ENCODE measurements around the gene MAN1A1.

The MAN1A1 gene

GRCh38 chr6:119134752-119135151, 214.8 kb downstream of the MAN1A1 start:
- ChIA-PET CTCF (interaction anchor here (1.0 to 1.1 kb wide), 2 partner anchors 13 to 14 kb away, joined by 3 to 4 read pairs; no protein-coding TSS in a partner anchor), POLR2A (no interaction called here)
- H3K9me3 ChIP-seq (ENCODE audit: control insufficient read depth, insufficient read depth, low read depth, low read length) = no peaks in the 10 kb centered on the region

DNA sequence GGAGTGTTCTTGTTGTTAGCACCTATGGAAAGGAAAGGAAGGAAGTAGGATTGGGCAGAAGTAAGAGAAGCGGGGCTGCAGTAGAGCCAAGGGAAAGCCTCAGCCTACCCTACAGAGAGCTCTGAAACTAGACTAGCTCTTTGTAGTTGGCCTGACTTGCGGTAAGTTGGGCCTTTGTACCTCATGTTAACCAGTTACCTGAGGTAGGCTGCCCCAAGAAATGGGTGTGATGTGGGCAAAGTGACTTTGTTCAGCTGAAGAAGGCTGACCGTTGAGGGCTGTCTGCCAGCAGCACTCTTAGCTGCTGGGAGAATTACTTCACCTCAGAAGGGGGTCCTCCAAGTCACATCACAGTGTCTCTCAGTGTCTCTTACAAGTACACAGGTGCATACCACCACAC, 216.2 kb downstream of the MAN1A1 start:
- TF ChIP-seq ZNF174 (tag by site-specific recombination; IDR thresholded peaks at IDR 0.05) = no peak
- no peak for TF ChIP-seq ZFP69B (tag by site-specific recombination; IDR thresholded peaks at IDR 0.05)
- TF ChIP-seq ZNF350 (tag by site-specific recombination; IDR thresholded peaks at IDR 0.05) = no peak
- TF ChIP-seq ZBTB17 (tag by site-specific recombination; IDR thresholded peaks at IDR 0.05) = no peak
- no peak for TF ChIP-seq ZNF248 (tag by site-specific recombination; IDR thresholded peaks at IDR 0.05)
- no peak for TF ChIP-seq ZNF639 (tag by site-specific recombination; IDR thresholded peaks at IDR 0.05)
- TF ChIP-seq, protein P1, sequence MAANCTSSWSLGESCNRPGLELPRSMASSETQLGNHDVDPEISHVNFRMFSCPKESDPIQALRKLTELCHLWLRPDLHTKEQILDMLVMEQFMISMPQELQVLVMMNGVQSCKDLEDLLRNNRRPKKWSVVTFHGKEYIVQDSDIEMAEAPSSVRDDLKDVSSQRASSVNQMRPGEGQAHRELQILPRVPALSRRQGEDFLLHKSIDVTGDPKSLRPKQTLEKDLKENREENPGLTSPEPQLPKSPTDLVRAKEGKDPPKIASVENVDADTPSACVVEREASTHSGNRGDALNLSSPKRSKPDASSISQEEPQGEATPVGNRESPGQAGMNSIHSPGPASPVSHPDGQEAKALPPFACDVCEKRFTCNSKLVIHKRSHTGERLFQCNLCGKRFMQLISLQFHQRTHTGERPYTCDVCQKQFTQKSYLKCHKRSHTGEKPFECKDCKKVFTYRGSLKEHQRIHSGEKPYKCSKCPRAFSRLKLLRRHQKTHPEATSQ (tag by site-specific recombination; IDR thresholded peaks at IDR 0.05) = no peak
- TF ChIP-seq ZNF501 (tag by site-specific recombination; IDR thresholded peaks at IDR 0.05) = no peak
- no peak for TF ChIP-seq ZNF549 (tag by site-specific recombination; IDR thresholded peaks at IDR 0.05)
- no peak for TF ChIP-seq ZNF843 (tag by site-specific recombination; IDR thresholded peaks at IDR 0.05)
- no peak for TF ChIP-seq ZFP3 (tag by site-specific recombination; IDR thresholded peaks at IDR 0.05; ENCODE audit: low read depth)
- no peak for TF ChIP-seq ZNF10 (tag by site-specific recombination; IDR thresholded peaks at IDR 0.05)
- TF ChIP-seq IKZF3 (tag by site-specific recombination; IDR thresholded peaks at IDR 0.05) = no peak
- no peak for TF ChIP-seq KLF8 (tag by site-specific recombination; IDR thresholded peaks at IDR 0.05)
- no peak for TF ChIP-seq CTCF (tag by site-specific recombination; IDR thresholded peaks at IDR 0.05)
- no peak for TF ChIP-seq ZNF302 (tag by site-specific recombination; IDR thresholded peaks at IDR 0.05; ENCODE audit: low read depth)
- TF ChIP-seq ZNF624 (tag by site-specific recombination; IDR thresholded peaks at IDR 0.05) = no peak
- no peak for TF ChIP-seq HOXC10 (CRISPR knock-in tag; IDR thresholded peaks at IDR 0.05)
- TF ChIP-seq, protein P2, sequence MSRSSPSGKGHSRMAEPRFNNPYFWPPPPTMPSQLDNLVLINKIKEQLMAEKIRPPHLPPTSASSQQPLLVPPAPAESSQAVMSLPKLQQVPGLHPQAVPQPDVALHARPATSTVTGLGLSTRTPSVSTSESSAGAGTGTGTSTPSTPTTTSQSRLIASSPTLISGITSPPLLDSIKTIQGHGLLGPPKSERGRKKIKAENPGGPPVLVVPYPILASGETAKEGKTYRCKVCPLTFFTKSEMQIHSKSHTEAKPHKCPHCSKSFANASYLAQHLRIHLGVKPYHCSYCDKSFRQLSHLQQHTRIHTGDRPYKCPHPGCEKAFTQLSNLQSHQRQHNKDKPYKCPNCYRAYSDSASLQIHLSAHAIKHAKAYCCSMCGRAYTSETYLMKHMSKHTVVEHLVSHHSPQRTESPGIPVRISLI (tag by site-specific recombination; IDR thresholded peaks at IDR 0.05) = no peak
- TF ChIP-seq ZNF48 (tag by site-specific recombination; IDR thresholded peaks at IDR 0.05) = no peak
- Histone ChIP-seq H3K4me3 (ENCODE audit: low read depth, low read length) (no peak overlapping the region), H3K9me3 (ENCODE audit: control insufficient read depth, insufficient read depth, low read depth, low read length) (no peaks in the 10 kb centered on the region), H3K27ac (ENCODE audit: extremely low read depth, low read depth, low read length) (no peak overlapping the region), H3K4me1 (ENCODE audit: control insufficient read depth, insufficient read depth, low read length) (peaks cover 4% of the 10 kb centered on the region), H3K36me3 (ENCODE audit: control insufficient read depth in 2 of 2, insufficient read depth in 1 of 2, low read length in 2 of 2) (no peaks in the 10 kb centered on the region)
- CTCF ChIA-PET = interaction anchor here (0.6 to 3.2 kb wide), 4 partner anchors 15 to 696 kb away, joined by 3 to 17 read pairs (median 3); no protein-coding TSS in a partner anchor
- POLR2A ChIA-PET = no interaction called here

More at GRCh38 chr6:119134752-119135151, 214.8 kb downstream of the MAN1A1 start:
- Histone ChIP-seq H3K4me1 (ENCODE audit: control insufficient read depth, insufficient read depth, low read length) (peaks cover 2% of the 10 kb centered on the region), H3K27ac (ENCODE audit: extremely low read depth, low read depth, low read length) (no peak overlapping the region), H3K4me3 (ENCODE audit: low read depth, low read length) (no peak overlapping the region), H3K36me3 (ENCODE audit: control insufficient read depth in 2 of 2, insufficient read depth in 1 of 2, low read length in 2 of 2) (no peaks in the 10 kb centered on the region)
- TF ChIP-seq HOXA7 (CRISPR knock-in tag; IDR thresholded peaks at IDR 0.05; ENCODE audit: borderline replicate concordance) (no peak), OVOL3 (tag by site-specific recombination; IDR thresholded peaks at IDR 0.05) (no peak), ZNF324 (tag by site-specific recombination; IDR thresholded peaks at IDR 0.05) (no peak), FEZF1 (tag by site-specific recombination; IDR thresholded peaks at IDR 0.05) (no peak), ZNF16 (tag by site-specific recombination; IDR thresholded peaks at IDR 0.05; ENCODE audit: low read depth) (no peak)
- TF ChIP-seq, protein P3, sequence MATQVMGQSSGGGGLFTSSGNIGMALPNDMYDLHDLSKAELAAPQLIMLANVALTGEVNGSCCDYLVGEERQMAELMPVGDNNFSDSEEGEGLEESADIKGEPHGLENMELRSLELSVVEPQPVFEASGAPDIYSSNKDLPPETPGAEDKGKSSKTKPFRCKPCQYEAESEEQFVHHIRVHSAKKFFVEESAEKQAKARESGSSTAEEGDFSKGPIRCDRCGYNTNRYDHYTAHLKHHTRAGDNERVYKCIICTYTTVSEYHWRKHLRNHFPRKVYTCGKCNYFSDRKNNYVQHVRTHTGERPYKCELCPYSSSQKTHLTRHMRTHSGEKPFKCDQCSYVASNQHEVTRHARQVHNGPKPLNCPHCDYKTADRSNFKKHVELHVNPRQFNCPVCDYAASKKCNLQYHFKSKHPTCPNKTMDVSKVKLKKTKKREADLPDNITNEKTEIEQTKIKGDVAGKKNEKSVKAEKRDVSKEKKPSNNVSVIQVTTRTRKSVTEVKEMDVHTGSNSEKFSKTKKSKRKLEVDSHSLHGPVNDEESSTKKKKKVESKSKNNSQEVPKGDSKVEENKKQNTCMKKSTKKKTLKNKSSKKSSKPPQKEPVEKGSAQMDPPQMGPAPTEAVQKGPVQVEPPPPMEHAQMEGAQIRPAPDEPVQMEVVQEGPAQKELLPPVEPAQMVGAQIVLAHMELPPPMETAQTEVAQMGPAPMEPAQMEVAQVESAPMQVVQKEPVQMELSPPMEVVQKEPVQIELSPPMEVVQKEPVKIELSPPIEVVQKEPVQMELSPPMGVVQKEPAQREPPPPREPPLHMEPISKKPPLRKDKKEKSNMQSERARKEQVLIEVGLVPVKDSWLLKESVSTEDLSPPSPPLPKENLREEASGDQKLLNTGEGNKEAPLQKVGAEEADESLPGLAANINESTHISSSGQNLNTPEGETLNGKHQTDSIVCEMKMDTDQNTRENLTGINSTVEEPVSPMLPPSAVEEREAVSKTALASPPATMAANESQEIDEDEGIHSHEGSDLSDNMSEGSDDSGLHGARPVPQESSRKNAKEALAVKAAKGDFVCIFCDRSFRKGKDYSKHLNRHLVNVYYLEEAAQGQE (tag by site-specific recombination; IDR thresholded peaks at IDR 0.05) = no peak

Measured in HEK293 (cell line).